ENCODE data around the gene RHBDD1. TPM values are rescaled to one million over a fixed set of nuclear protein-coding genes. Genes with fewer than 3 reads are reported as not detected.

The RHBDD1 gene
- total and polyA plus RNA-seq, 4 donors, result 8.5 to 45.8 (median 16.1) TPM

GRCh38 chr2:226862623-226863022, 26.8 kb downstream of the RHBDD1 start:
- Histone ChIP-seq H3K36me3 (ENCODE audit: control insufficient read depth in 4 of 4, insufficient read depth in 3 of 4, low read depth in 1 of 4, low read length in 3 of 4) (peaks cover 0 to 5% (median 2%) of the 10 kb centered on the region in 4 donors), H3K9me3 (ENCODE audit: control insufficient read depth in 4 of 4, low read length in 3 of 4) (no peaks in the 10 kb centered on the region), H3K4me3 (ENCODE audit: low read depth in 1 of 3, low read length in 3 of 3) (no peak overlapping the region), H3K27me3 (ENCODE audit: control insufficient read depth in 4 of 4, insufficient read depth in 4 of 4, low read length in 3 of 4) (no peaks in the 10 kb centered on the region), H3K9ac (ENCODE audit: low read depth in 1 of 2, low read length in 2 of 2) (no peak overlapping the region), H3K27ac (ENCODE audit: low read depth in 1 of 2, low read length in 2 of 2) (no peak overlapping the region), H3K4me1 (ENCODE audit: control insufficient read depth in 4 of 4, insufficient read depth in 4 of 4, low read length in 3 of 4) (no peaks in the 10 kb centered on the region)
- 84% methylated on average over 2 of the region's 2 CpGs for WGBS
- no peak for TF ChIP-seq JUND (IDR thresholded peaks at IDR 0.05)
- no peak for TF ChIP-seq ATF3 (IDR thresholded peaks at IDR 0.05)
- TF ChIP-seq TAF1 (conservative IDR thresholded peaks at IDR 0.05), result no peak
- TF ChIP-seq RXRA (IDR thresholded peaks at IDR 0.05), result no peak
- DNase-seq (ENCODE audit: low spot score), result no peak

GRCh38 chr2:226865273-226865672, 29.4 kb downstream of the RHBDD1 start:
- Histone ChIP-seq H3K27ac (ENCODE audit: low read depth in 1 of 2, low read length in 2 of 2) (no peak overlapping the region), H3K9me3 (ENCODE audit: control insufficient read depth in 4 of 4, low read length in 3 of 4) (no peaks in the 10 kb centered on the region), H3K4me3 (ENCODE audit: low read depth in 1 of 3, low read length in 3 of 3) (no peak overlapping the region), H3K27me3 (ENCODE audit: control insufficient read depth in 4 of 4, insufficient read depth in 4 of 4, low read length in 3 of 4) (no peaks in the 10 kb centered on the region), H3K9ac (ENCODE audit: low read depth in 1 of 2, low read length in 2 of 2) (no peak overlapping the region), H3K4me1 (ENCODE audit: control insufficient read depth in 4 of 4, insufficient read depth in 4 of 4, low read length in 3 of 4) (no peaks in the 10 kb centered on the region), H3K36me3 (ENCODE audit: control insufficient read depth in 4 of 4, insufficient read depth in 3 of 4, low read depth in 1 of 4, low read length in 3 of 4) (peaks cover 0 to 16% (median 2%) of the 10 kb centered on the region in 4 donors)
- DNase-seq (ENCODE audit: low spot score), result no peak
- TF ChIP-seq ZBTB33 (IDR thresholded peaks at IDR 0.05) (no peak), REST (IDR thresholded peaks at IDR 0.05) (no peak), MAX (IDR thresholded peaks at IDR 0.05) (no peak), GABPA (IDR thresholded peaks at IDR 0.05 in 1 of 2, conservative IDR thresholded peaks at IDR 0.05 in 1 of 2) (no peak), ATF3 (IDR thresholded peaks at IDR 0.05) (no peak), EGR1 (IDR thresholded peaks at IDR 0.05; ENCODE audit: low read depth in 2 of 2) (no peak), HNF4A (conservative IDR thresholded peaks at IDR 0.05) (no peak)
- 100% methylated on average over 1 of the region's 1 CpG for WGBS

GRCh38 chr2:226865710-226866109, 29.9 kb downstream of the RHBDD1 start:
- Histone ChIP-seq H3K9me3 (ENCODE audit: control insufficient read depth in 4 of 4, low read length in 3 of 4) (no peaks in the 10 kb centered on the region), H3K27ac (ENCODE audit: low read depth in 1 of 2, low read length in 2 of 2) (no peak overlapping the region), H3K4me3 (ENCODE audit: low read depth in 1 of 3, low read length in 3 of 3) (no peak overlapping the region), H3K9ac (ENCODE audit: low read depth in 1 of 2, low read length in 2 of 2) (no peak overlapping the region), H3K27me3 (ENCODE audit: control insufficient read depth in 4 of 4, insufficient read depth in 4 of 4, low read length in 3 of 4) (no peaks in the 10 kb centered on the region), H3K36me3 (ENCODE audit: control insufficient read depth in 4 of 4, insufficient read depth in 3 of 4, low read depth in 1 of 4, low read length in 3 of 4) (peaks cover 0 to 16% (median 2%) of the 10 kb centered on the region in 4 donors), H3K4me1 (ENCODE audit: control insufficient read depth in 4 of 4, insufficient read depth in 4 of 4, low read length in 3 of 4) (no peaks in the 10 kb centered on the region)
- no peak for DNase-seq (ENCODE audit: low spot score)
- WGBS, result 96% methylated on average over 6 of the region's 6 CpGs
- TF ChIP-seq FOXA1 (IDR thresholded peaks at IDR 0.05), result no peak
- TF ChIP-seq JUND (IDR thresholded peaks at IDR 0.05), result no peak
- TF ChIP-seq SP1 (IDR thresholded peaks at IDR 0.05), result no peak
- no peak for TF ChIP-seq EGR1 (IDR thresholded peaks at IDR 0.05; ENCODE audit: low read depth in 2 of 2)
- TF ChIP-seq YY1 (IDR thresholded peaks at IDR 0.05), result no peak
- TF ChIP-seq REST (IDR thresholded peaks at IDR 0.05), result no peak
- TF ChIP-seq RAD21 (IDR thresholded peaks at IDR 0.05), result no peak
- no peak for TF ChIP-seq HNF4G (IDR thresholded peaks at IDR 0.05)
- TF ChIP-seq GABPA (IDR thresholded peaks at IDR 0.05 in 1 of 2, conservative IDR thresholded peaks at IDR 0.05 in 1 of 2), result no peak
- TF ChIP-seq CTCF (IDR thresholded peaks at IDR 0.05; ENCODE audit: low read depth, low read length, missing input control), result no peak

All from liver (tissue), 9 donors.